ENCODE results near the gene DIAPH3. TPM values are rescaled to one million over a fixed set of nuclear protein-coding genes. Genes with fewer than 3 reads are reported as not detected.
A peak's percentile ranks its signal among the peaks of the same experiment; 100 is the strongest.

DIAPH3 gene
- polyA plus RNA-seq, 6 donors from 2014 or later = not detected

- no peaks in the 10 kb centered on the region for H3K27me3 Mint-ChIP-seq
- H3K36me3 Mint-ChIP-seq = no peaks in the 10 kb centered on the region
- peaks cover 0 to 4% (median 0%) of the 10 kb centered on the region in 7 donors for H3K9me3 Mint-ChIP-seq
- no peak for ATAC-seq (ENCODE audit: low read depth in 2 of 2)
- H3K27ac Mint-ChIP-seq = no peak overlapping the region
- no peak for DNase-seq
- no peak overlapping the region for H3K4me3 Mint-ChIP-seq
- H3K4me1 Mint-ChIP-seq = peaks cover 0 to 9% (median 0%) of the 10 kb centered on the region in 3 donors
Observed at GRCh38 chr13:60143775-60144174, 20.0 kb downstream of the DIAPH3 start.

GRCh38 chr13:60139272-60139671, 24.5 kb downstream of the DIAPH3 start:
- Mint-ChIP-seq H3K27ac (no peak overlapping the region), H3K27me3 (no peaks in the 10 kb centered on the region), H3K36me3 (no peaks in the 10 kb centered on the region), H3K4me1 (no peaks in the 10 kb centered on the region), H3K4me3 (no peak overlapping the region), H3K9me3 (no peaks in the 10 kb centered on the region)
- ATAC-seq (ENCODE audit: low read depth in 2 of 2) = no peak
- DNase-seq = no peak

GRCh38 chr13:60138674-60139073, 25.1 kb downstream of the DIAPH3 start:
- no peak for DNase-seq
- no peaks in the 10 kb centered on the region for H3K27me3 Mint-ChIP-seq
- no peaks in the 10 kb centered on the region for H3K36me3 Mint-ChIP-seq
- H3K4me1 Mint-ChIP-seq = no peaks in the 10 kb centered on the region
- H3K4me3 Mint-ChIP-seq = no peak overlapping the region
- H3K9me3 Mint-ChIP-seq = no peaks in the 10 kb centered on the region
- H3K27ac Mint-ChIP-seq = no peak overlapping the region
- no peak for ATAC-seq (ENCODE audit: low read depth in 2 of 2)

GRCh38 chr13:60137911-60138560, 25.7 kb downstream of the DIAPH3 start:
- Mint-ChIP-seq H3K9me3 (no peaks in the 10 kb centered on the region), H3K27me3 (no peaks in the 10 kb centered on the region), H3K4me1 (no peaks in the 10 kb centered on the region), H3K27ac (no peak overlapping the region), H3K36me3 (no peaks in the 10 kb centered on the region), H3K4me3 (no peak overlapping the region)
- no peak for DNase-seq
- no peak for ATAC-seq (ENCODE audit: low read depth in 2 of 2)

- H3K9me3 Mint-ChIP-seq = no peaks in the 10 kb centered on the region
- no peaks in the 10 kb centered on the region for H3K36me3 Mint-ChIP-seq
- no peak for DNase-seq
- H3K4me3 Mint-ChIP-seq = no peak overlapping the region
- ATAC-seq (ENCODE audit: low read depth in 2 of 2) = no peak
- peak overlapping the region in 1 of 6 donors; percentile 2 for H3K27ac Mint-ChIP-seq
- H3K4me1 Mint-ChIP-seq = no peaks in the 10 kb centered on the region
- no peaks in the 10 kb centered on the region for H3K27me3 Mint-ChIP-seq
Observed at GRCh38 chr13:60135344-60135743, 28.4 kb downstream of the DIAPH3 start.

- H3K27me3 Mint-ChIP-seq = no peaks in the 10 kb centered on the region
Observed at GRCh38 chr13:60134376-60134775, 29.4 kb downstream of the DIAPH3 start.

GRCh38 chr13:60121337-60121687, 42.4 kb downstream of the DIAPH3 start:
- DNase-seq (no peak), ATAC-seq (ENCODE audit: low read depth in 2 of 2) (no peak)
- H3K27ac Mint-ChIP-seq = no peak overlapping the region
- H3K9me3 Mint-ChIP-seq = peaks cover 4 to 10% (median 7%) of the 10 kb centered on the region in 7 donors
- H3K4me3 Mint-ChIP-seq = no peak overlapping the region
- H3K27me3 Mint-ChIP-seq = no peaks in the 10 kb centered on the region
- peaks cover 9 to 10% of the 10 kb centered on the region in 2 donors for H3K36me3 Mint-ChIP-seq
- H3K4me1 Mint-ChIP-seq = no peaks in the 10 kb centered on the region

More at GRCh38 chr13:60134376-60134775, 29.4 kb downstream of the DIAPH3 start:
- no peaks in the 10 kb centered on the region for H3K9me3 Mint-ChIP-seq
- no peaks in the 10 kb centered on the region for H3K4me1 Mint-ChIP-seq
- no peak for ATAC-seq (ENCODE audit: low read depth in 2 of 2)
- H3K36me3 Mint-ChIP-seq = no peaks in the 10 kb centered on the region
- no peak overlapping the region for H3K27ac Mint-ChIP-seq
- DNase-seq = no peak
- H3K4me3 Mint-ChIP-seq = no peak overlapping the region

- no peaks in the 10 kb centered on the region for H3K27me3 Mint-ChIP-seq
- H3K9me3 Mint-ChIP-seq = peaks cover under 1 to 5% (median 3%) of the 10 kb centered on the region in 7 donors
- peaks cover 4 to 5% of the 10 kb centered on the region in 2 donors for H3K36me3 Mint-ChIP-seq
- H3K4me3 Mint-ChIP-seq = no peak overlapping the region
- no peaks in the 10 kb centered on the region for H3K4me1 Mint-ChIP-seq
- no peak overlapping the region for H3K27ac Mint-ChIP-seq
- DNase-seq = no peak
- no peak for ATAC-seq (ENCODE audit: low read depth in 2 of 2)
Observed at GRCh38 chr13:60120617-60121336, 43.0 kb downstream of the DIAPH3 start.

GRCh38 chr13:60118696-60119400, 44.9 kb downstream of the DIAPH3 start:
- DNase-seq (no peak), ATAC-seq (ENCODE audit: low read depth in 2 of 2) (no peak)
- Mint-ChIP-seq H3K9me3 (peaks cover 4 to 14% (median 8%) of the 10 kb centered on the region in 7 donors), H3K27ac (peak overlapping the region in 1 of 6 donors; percentile 35), H3K27me3 (no peaks in the 10 kb centered on the region), H3K36me3 (peaks cover 0 to 5% of the 10 kb centered on the region in 2 donors), H3K4me1 (no peaks in the 10 kb centered on the region), H3K4me3 (no peak overlapping the region)

- Mint-ChIP-seq H3K27me3 (no peaks in the 10 kb centered on the region), H3K9me3 (peaks cover 8 to 21% (median 10%) of the 10 kb centered on the region in 7 donors), H3K27ac (no peak overlapping the region), H3K4me1 (no peaks in the 10 kb centered on the region), H3K4me3 (no peak overlapping the region), H3K36me3 (peaks cover 0 to 9% of the 10 kb centered on the region in 2 donors)
- DNase-seq = no peak
- ATAC-seq (ENCODE audit: low read depth in 2 of 2) = no peak
Observed at GRCh38 chr13:60114499-60115028, 49.2 kb downstream of the DIAPH3 start.

GRCh38 chr13:60112771-60113170, 51.0 kb downstream of the DIAPH3 start:
- Mint-ChIP-seq H3K4me3 (no peak overlapping the region), H3K4me1 (no peaks in the 10 kb centered on the region), H3K36me3 (peaks cover 0 to 9% of the 10 kb centered on the region in 2 donors), H3K27ac (no peak overlapping the region), H3K27me3 (no peaks in the 10 kb centered on the region), H3K9me3 (peaks cover 8 to 21% (median 11%) of the 10 kb centered on the region in 7 donors)
- DNase-seq = no peak
- ATAC-seq (ENCODE audit: low read depth in 2 of 2) = no peak

GRCh38 chr13:60111691-60112090, 52.0 kb downstream of the DIAPH3 start:
- DNase-seq = no peak
- H3K4me3 Mint-ChIP-seq = no peak overlapping the region
- no peak overlapping the region for H3K27ac Mint-ChIP-seq

GRCh38 chr13:60109285-60109684, 54.4 kb downstream of the DIAPH3 start:
- H3K36me3 Mint-ChIP-seq = peaks cover 0 to 8% of the 10 kb centered on the region in 2 donors
- H3K27ac Mint-ChIP-seq = peak overlapping the region in 1 of 6 donors; percentile 49
- no peaks in the 10 kb centered on the region for H3K27me3 Mint-ChIP-seq
- no peak overlapping the region for H3K4me3 Mint-ChIP-seq
- H3K9me3 Mint-ChIP-seq = peaks cover 4 to 14% (median 7%) of the 10 kb centered on the region in 7 donors
- DNase-seq = no peak
- no peak for ATAC-seq (ENCODE audit: low read depth in 2 of 2)
- H3K4me1 Mint-ChIP-seq = no peaks in the 10 kb centered on the region

More at GRCh38 chr13:60111691-60112090, 52.0 kb downstream of the DIAPH3 start:
- H3K4me1 Mint-ChIP-seq = no peaks in the 10 kb centered on the region
- H3K27me3 Mint-ChIP-seq = no peaks in the 10 kb centered on the region
- peaks cover 8 to 21% (median 11%) of the 10 kb centered on the region in 7 donors for H3K9me3 Mint-ChIP-seq
- H3K36me3 Mint-ChIP-seq = peaks cover 0 to 9% of the 10 kb centered on the region in 2 donors
- no peak for ATAC-seq (ENCODE audit: low read depth in 2 of 2)
